ENCODE results near the gene PLB1. TPM values are rescaled to one million over a fixed set of nuclear protein-coding genes. Genes with fewer than 3 reads are reported as not detected.

The PLB1 gene
- total RNA-seq, 6 experiments from 2014 or later = 0.66 to 1.9 (median 1.1) TPM

GRCh38 chr2:28624793-28625701, 129.2 kb downstream of the PLB1 start:
- no peak for TF ChIP-seq POLR2A (IDR thresholded peaks at IDR 0.05)
- TF ChIP-seq, protein P1, sequence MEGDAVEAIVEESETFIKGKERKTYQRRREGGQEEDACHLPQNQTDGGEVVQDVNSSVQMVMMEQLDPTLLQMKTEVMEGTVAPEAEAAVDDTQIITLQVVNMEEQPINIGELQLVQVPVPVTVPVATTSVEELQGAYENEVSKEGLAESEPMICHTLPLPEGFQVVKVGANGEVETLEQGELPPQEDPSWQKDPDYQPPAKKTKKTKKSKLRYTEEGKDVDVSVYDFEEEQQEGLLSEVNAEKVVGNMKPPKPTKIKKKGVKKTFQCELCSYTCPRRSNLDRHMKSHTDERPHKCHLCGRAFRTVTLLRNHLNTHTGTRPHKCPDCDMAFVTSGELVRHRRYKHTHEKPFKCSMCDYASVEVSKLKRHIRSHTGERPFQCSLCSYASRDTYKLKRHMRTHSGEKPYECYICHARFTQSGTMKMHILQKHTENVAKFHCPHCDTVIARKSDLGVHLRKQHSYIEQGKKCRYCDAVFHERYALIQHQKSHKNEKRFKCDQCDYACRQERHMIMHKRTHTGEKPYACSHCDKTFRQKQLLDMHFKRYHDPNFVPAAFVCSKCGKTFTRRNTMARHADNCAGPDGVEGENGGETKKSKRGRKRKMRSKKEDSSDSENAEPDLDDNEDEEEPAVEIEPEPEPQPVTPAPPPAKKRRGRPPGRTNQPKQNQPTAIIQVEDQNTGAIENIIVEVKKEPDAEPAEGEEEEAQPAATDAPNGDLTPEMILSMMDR (IDR thresholded peaks at IDR 0.05) = no peak
- H3K36me3 ChIP-seq = no peaks in the 10 kb centered on the region
- H3K27me3 ChIP-seq = no peaks in the 10 kb centered on the region
- intact Hi-C loops (cut with DNase I) = no loop called here
- peaks cover 0 to 32% (median 15%) of the 10 kb centered on the region in 4 donors for H3K4me1 ChIP-seq
- no peaks in the 10 kb centered on the region for H3K9me3 ChIP-seq
- ATAC-seq (peak; percentile 43 to 60 (median 45)), DNase-seq (peak; percentile 73 to 79 (median 76))
- H3K4me3 ChIP-seq = no peak overlapping the region
- H3K27ac ChIP-seq = peak overlapping the region; percentile 17 to 67 (median 63)
- WGBS (ENCODE audit: insufficient coverage, low coverage, low lambda C conversion rate, missing lambda C conversion rate) = 58% methylated on average over 8 of the region's 19 CpGs

DNA sequence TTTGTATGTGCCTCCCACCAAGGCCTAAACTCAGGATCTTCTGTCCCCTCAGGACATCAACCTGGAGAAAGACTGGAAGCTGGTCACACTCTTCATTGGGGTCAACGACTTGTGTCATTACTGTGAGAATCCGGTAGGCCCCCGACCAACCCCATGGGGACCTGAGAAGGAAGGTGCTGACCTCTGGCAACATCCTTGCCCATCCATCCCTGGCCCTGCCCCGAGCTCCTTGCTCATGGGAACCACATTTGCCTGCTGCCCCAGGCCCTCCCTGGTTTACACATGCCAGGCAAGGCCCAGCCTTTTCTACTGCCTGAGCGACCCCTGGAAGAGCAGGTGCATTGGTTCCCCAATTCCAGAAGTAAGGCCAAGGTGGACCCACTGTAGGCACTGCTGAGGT, 130.5 kb downstream of the PLB1 start:
- Histone ChIP-seq H3K9me3 (no peaks in the 10 kb centered on the region), H3K4me1 (peaks cover 0 to 27% (median 14%) of the 10 kb centered on the region in 4 donors), H3K36me3 (no peaks in the 10 kb centered on the region), H3K27ac (peak overlapping the region in 1 of 3 donors; percentile 56), H3K27me3 (no peaks in the 10 kb centered on the region), H3K4me3 (no peak overlapping the region)
- intact Hi-C loops (cut with DNase I) = no loop called here
- WGBS (ENCODE audit: insufficient coverage, low coverage, low lambda C conversion rate, missing lambda C conversion rate) = no CpG with 5 or more reads among the region's 5 CpGs
- TF ChIP-seq, protein P1 (IDR thresholded peaks at IDR 0.05) = no peak
- TF ChIP-seq POLR2A (IDR thresholded peaks at IDR 0.05) = no peak
- no peak for DNase-seq
- ATAC-seq = no peak

GRCh38 chr2:28626891-28627421, 131.1 kb downstream of the PLB1 start:
- Histone ChIP-seq H3K36me3 (no peaks in the 10 kb centered on the region), H3K27me3 (no peaks in the 10 kb centered on the region), H3K9me3 (no peaks in the 10 kb centered on the region), H3K4me1 (peaks cover 0 to 29% (median 12%) of the 10 kb centered on the region in 4 donors), H3K4me3 (no peak overlapping the region), H3K27ac (peak overlapping the region in 1 of 3 donors; percentile 56)
- 72% methylated on average over 3 of the region's 7 CpGs for WGBS (ENCODE audit: insufficient coverage, low coverage, low lambda C conversion rate, missing lambda C conversion rate)
- intact Hi-C loops (cut with DNase I) = no loop called here
- DNase-seq (no peak), ATAC-seq (no peak)
- no peak for TF ChIP-seq POLR2A (IDR thresholded peaks at IDR 0.05)
- TF ChIP-seq, protein P1 (IDR thresholded peaks at IDR 0.05) = no peak

DNA sequence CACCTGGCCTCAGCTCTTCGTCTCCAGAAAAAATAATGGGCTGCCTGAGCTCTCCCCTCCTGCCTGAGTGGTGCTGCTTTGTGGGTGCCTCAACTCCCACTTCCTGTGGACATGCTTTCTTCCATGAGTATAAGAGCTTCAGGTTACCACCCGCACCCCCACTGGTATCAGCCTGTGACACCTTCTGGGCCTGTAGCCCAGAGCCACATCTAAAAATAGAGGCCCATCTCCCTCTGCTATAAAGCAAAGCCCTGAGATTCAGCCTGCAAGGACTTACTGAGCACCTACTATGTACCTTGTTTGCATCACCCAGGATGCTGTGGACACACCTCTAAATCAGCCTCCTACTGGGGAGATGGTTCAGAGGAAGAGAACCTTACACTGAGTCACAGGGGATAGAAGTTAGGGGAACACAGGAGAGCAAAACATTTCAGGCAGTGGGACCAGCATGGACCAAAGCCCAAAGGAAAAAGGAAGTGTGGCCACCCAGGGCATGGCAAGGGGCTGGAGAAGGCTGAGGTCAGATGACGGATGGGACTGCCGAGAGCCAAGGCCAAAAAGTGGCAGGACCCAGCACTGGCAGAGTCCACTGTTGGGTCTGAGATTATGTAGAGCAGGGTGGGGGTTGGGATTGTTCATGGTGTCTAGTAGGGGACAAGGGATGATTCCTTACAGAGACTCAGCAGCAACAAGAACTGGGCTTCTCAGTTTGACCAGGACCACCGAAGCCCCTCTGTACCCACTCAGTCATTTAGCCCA, 132.0 kb downstream of the PLB1 start:
- no peak overlapping the region for H3K27ac ChIP-seq

More for the DNA sequence above, 132.0 kb downstream of the PLB1 start:
- Histone ChIP-seq H3K27me3 (no peaks in the 10 kb centered on the region), H3K4me3 (no peak overlapping the region), H3K36me3 (no peaks in the 10 kb centered on the region), H3K4me1 (peaks cover 0 to 27% (median 10%) of the 10 kb centered on the region in 4 donors), H3K9me3 (no peaks in the 10 kb centered on the region)
- WGBS (ENCODE audit: insufficient coverage, low coverage, low lambda C conversion rate, missing lambda C conversion rate) = 92% methylated on average over 3 of the region's 5 CpGs
- intact Hi-C loops (cut with DNase I) = no loop called here
- DNase-seq (no peak), ATAC-seq (no peak)
- no peak for TF ChIP-seq POLR2A (IDR thresholded peaks at IDR 0.05)
- TF ChIP-seq, protein P1 (IDR thresholded peaks at IDR 0.05) = no peak

Measured in right lobe of liver (tissue), 6 donors.